BE2C (cell line): ENCODE results near the gene RIN3.

Experiments used
- DNase-seq: peaks from one replicate; pipeline ENCODE4 v3.0.0-alpha.2; 2020
- H3K27me3 ChIP-seq: fragments of 250-450 bp; sonication (Bioruptor Pico); 2 replicates; pipeline ENCODE4 v1.5.1; 2020; ENCODE audit warnings: mild to moderate bottlenecking
- H3K36me3 ChIP-seq: fragments of 250-450 bp; sonication (Bioruptor Pico); 2 replicates; pipeline ENCODE4 v1.5.1; 2020; ENCODE audit warnings: mild to moderate bottlenecking
- H3K4me1 ChIP-seq: fragments of 250-450 bp; sonication (Bioruptor Pico); 2 replicates; pipeline ENCODE4 v1.5.1; 2020
- H3K4me3 ChIP-seq: 2 replicates; pipeline ENCODE4 v1.5.1; 2011; ENCODE audit warnings: low read depth, low read length
- H3K9me3 ChIP-seq: fragments of 250-450 bp; sonication (Bioruptor Pico); 2 replicates; pipeline ENCODE4 v1.5.1; 2020
- TF ChIP-seq, protein P1 (sequence below): IDR thresholded peaks from 2 replicates; pipeline ENCODE4 v1.5.1; 2012; ENCODE audit warnings: mild to moderate bottlenecking, low read depth, low read length

Gene RIN3

DNA sequence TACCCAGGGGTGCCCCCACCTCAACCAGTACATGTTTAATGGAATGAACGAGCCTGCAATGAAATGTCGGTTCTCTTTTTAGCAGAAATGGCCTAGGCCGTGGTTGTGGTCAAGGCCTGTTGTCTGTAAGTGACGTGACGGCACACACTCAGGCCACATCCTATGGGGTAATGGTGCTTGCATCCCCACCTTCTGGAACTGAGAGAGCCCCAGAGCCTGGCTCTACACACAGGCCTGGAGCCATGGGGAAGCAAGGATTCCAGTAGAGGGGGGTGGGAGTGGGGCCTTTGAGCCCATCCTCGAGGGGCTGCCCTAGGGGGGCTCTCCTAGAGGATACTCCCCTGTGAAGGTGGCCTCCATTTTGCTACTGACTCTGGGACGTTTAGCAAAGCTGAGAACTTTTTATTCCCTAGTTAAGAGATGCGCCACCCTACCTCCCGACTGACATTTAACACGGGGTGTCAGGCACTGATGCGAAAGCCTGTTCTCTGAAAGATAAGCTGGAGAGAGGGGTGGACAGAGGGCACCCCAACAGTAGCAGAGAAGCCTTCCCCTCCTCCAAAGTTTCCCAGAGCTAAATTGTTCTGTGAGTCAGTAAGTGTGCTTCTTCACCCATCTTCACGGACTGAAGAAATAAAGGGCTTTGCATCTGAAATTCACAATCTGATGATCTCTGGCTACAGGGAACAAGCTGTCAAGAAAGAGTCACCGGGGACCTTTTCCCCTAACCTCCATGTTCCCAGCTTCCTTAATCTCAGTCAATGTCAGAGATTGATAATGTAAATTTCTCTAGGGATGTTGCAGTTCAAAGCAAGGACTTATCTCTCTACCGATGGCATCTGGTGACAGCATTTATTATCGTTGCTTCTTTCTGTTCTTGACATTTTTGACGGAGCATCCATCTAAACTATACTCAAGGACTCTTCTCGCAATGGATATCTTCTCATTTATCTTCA lies 6.8 kb downstream of the RIN3 start:
- no peak overlapping the region for H3K4me3 ChIP-seq
- H3K4me1 ChIP-seq, result no peaks in the 10 kb centered on the region
- H3K27me3 ChIP-seq, result peaks cover 67% of the 10 kb centered on the region
- TF ChIP-seq, protein P1, sequence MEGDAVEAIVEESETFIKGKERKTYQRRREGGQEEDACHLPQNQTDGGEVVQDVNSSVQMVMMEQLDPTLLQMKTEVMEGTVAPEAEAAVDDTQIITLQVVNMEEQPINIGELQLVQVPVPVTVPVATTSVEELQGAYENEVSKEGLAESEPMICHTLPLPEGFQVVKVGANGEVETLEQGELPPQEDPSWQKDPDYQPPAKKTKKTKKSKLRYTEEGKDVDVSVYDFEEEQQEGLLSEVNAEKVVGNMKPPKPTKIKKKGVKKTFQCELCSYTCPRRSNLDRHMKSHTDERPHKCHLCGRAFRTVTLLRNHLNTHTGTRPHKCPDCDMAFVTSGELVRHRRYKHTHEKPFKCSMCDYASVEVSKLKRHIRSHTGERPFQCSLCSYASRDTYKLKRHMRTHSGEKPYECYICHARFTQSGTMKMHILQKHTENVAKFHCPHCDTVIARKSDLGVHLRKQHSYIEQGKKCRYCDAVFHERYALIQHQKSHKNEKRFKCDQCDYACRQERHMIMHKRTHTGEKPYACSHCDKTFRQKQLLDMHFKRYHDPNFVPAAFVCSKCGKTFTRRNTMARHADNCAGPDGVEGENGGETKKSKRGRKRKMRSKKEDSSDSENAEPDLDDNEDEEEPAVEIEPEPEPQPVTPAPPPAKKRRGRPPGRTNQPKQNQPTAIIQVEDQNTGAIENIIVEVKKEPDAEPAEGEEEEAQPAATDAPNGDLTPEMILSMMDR, result no peak
- DNase-seq, result no peak
- H3K36me3 ChIP-seq, result no peaks in the 10 kb centered on the region
- H3K9me3 ChIP-seq, result no peaks in the 10 kb centered on the region

DNA sequence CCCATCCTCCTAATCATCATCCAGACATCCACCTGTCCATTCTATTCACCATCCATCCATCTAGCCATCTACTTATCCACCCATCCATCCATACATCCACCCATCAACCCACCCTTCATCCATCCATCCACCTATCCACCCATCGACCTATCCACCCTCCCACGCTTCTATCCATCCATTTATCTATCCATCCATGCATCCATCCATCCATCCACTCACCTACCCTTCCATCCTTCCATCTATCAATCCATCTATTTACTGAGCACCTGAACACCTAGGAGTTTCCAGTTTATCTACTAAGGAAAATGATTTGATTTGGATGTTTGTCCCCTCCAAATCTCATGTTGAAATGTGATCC lies 7.5 kb downstream of the RIN3 start:
- no peaks in the 10 kb centered on the region for H3K36me3 ChIP-seq
- H3K4me3 ChIP-seq, result no peak overlapping the region
- H3K4me1 ChIP-seq, result no peaks in the 10 kb centered on the region
- DNase-seq, result no peak
- H3K27me3 ChIP-seq, result peaks cover 61% of the 10 kb centered on the region
- no peaks in the 10 kb centered on the region for H3K9me3 ChIP-seq
- TF ChIP-seq, protein P1, result no peak

DNA sequence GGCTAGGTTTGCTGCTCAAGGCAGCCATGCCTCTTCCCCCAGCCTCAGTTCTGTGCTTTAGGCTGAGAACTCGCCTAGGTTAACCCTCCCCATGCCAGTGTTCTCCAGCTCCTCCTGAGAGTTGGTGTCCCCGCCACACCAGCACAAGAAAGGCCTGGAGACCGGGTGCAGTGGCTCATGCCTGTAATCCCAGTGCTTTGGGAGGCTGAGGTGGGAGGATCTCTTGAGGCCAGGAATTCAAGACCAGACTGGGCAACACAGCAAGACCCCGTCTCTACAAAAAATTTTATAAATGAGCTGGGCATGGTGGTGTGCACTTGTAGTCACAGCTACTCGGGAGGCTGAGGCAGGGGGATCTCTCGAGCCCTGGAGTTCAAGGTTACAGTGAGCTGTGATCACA lies 10.2 kb downstream of the RIN3 start:
- Histone ChIP-seq H3K27me3 (peaks cover 35% of the 10 kb centered on the region), H3K36me3 (no peaks in the 10 kb centered on the region), H3K9me3 (no peaks in the 10 kb centered on the region), H3K4me3 (no peak overlapping the region), H3K4me1 (no peaks in the 10 kb centered on the region)
- no peak for DNase-seq
- TF ChIP-seq, protein P1, result no peak

DNA sequence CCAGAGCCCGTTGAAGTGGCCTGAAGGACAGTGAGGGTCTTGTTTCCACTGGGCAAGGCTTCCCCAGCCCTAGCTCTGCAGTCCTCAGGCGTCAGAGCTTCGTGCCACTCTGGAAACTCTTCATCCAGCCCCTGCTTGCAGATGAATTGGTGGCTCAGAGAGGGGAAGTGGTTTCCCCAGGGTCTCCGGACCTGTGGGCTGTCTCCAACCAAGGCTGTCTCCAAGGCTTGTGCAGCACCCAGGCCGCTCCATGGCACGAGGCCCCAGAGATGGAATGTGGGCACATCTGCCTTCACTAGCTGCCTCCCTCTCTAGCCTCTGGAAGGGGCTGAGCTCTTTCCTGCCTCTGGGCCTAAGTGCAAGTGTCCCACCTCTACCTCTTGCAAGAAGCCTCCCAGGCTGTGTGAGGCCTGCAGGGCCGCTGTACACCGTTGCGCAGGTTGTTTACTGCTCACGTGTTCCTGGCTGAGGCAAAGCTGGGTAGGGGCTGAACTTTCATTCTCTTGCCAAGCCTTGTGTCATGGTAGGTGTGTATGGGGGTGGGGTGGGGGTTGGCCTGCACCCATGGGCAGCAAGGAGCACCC lies 11.1 kb downstream of the RIN3 start:
- TF ChIP-seq, protein P1, result no peak
- no peak for DNase-seq
- peaks cover 25% of the 10 kb centered on the region for H3K27me3 ChIP-seq
- H3K4me1 ChIP-seq, result no peaks in the 10 kb centered on the region
- no peak overlapping the region for H3K4me3 ChIP-seq
- no peaks in the 10 kb centered on the region for H3K36me3 ChIP-seq
- no peaks in the 10 kb centered on the region for H3K9me3 ChIP-seq

DNA sequence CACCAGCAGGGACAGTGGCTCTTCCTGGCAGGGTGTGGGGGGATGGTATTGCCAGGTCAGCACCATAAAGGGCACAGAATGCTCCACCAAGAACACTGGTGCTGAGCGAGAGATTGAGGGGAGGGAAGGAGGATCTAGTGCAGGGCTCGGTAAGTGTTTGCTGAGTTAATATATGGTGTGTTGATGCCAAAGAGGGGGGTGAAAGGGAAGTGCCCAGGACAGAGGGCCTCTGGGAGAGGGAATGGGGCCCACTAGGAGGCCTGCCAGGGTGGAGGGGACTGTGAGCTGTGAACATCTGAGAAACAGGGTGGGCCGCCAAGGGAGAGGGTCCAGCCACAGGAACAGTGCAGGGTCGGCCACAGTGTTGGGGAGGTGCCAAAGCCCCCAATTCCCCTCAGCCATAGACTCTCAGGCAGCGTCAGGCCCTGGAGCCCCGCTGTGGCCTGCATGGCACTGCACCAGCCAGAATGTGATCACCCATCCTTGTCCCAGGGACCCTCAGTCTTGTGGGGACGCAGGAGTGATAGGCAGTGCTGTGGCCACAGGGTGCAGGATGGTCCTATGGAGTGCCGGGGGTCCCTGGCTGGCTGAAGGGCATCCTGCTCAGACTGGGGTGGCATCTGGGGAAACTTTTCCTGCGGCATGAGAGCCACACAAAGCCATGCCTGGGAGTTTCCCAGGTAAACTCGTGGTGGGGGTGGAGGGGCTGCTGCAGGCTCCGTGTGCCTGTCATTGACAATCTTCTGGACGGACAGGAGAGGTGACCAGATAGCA lies 11.9 kb downstream of the RIN3 start:
- TF ChIP-seq, protein P1, result no peak
- H3K4me1 ChIP-seq, result no peaks in the 10 kb centered on the region
- H3K36me3 ChIP-seq, result no peaks in the 10 kb centered on the region
- no peak overlapping the region for H3K4me3 ChIP-seq
- DNase-seq, result no peak
- no peaks in the 10 kb centered on the region for H3K9me3 ChIP-seq
- H3K27me3 ChIP-seq, result peaks cover 18% of the 10 kb centered on the region

DNA sequence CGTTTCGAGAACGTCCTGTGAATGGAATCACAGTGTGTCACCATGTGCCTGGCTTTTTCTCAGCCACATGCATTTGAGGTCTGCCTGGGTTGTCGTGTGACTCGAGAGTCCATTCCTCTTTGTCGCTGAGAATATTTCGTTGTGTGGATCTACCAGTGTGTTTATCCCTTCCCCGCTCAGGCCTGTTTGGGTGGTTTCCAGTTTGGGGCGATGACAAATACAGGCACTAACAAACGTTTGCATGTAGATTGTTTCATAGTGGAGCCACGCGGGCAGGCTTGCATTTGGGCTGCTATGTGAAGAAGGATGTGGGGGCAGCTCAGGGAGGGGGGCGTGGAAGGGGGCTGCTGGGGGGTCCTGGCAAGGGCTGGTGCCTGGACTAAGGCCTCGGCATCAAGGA lies 14.1 kb downstream of the RIN3 start:
- no peak for DNase-seq
- Histone ChIP-seq H3K36me3 (no peaks in the 10 kb centered on the region), H3K9me3 (no peaks in the 10 kb centered on the region), H3K27me3 (peaks cover 5% of the 10 kb centered on the region; the same call in 1 of the 2 replicates), H3K4me3 (no peak overlapping the region), H3K4me1 (no peaks in the 10 kb centered on the region)
- TF ChIP-seq, protein P1, result no peak
